ENCODE results near the gene SUSD3. TPM values are rescaled to one million over a fixed set of nuclear protein-coding genes. Genes with fewer than 3 reads are reported as not detected.

The SUSD3 gene
- 0.41 and 0.72 TPM in 2 replicates for total RNA-seq (2014; rRNA removed; shearing (Covaris generic))

GRCh38 chr9:93058355-93059010 is at the start of gene SUSD3:
SUSD3 (plus strand) TSS chr9:93058701; CDS start chr9:93058743, 42 bp downstream.

GRCh38 chr9:93096131-93096802 is 37.8 kb downstream of the SUSD3 start, which contains the start of gene CARD19:
CARD19 (plus strand) TSS chr9:93096217; CDS start chr9:93096346, 129 bp downstream.

GRCh38 chr9:93134015-93134739 is 75.7 kb downstream of the SUSD3 start, which contains the start of gene NINJ1:
NINJ1 (minus strand) TSS chr9:93134251; CDS start chr9:93134217, 34 bp downstream.

Other genes starting within 250 kb of the SUSD3 start
- 5.0 and 5.3 TPM in 2 replicates for gene ZNF484, start 180.7 kb upstream of the SUSD3 start, total RNA-seq (2014; rRNA removed; shearing (Covaris generic))
- gene FGD3, start 111.2 kb upstream of the SUSD3 start, total RNA-seq (2014; rRNA removed; shearing (Covaris generic)), result 0.23 and 0.37 TPM in 2 replicates
- gene CARD19, start 37.5 kb downstream of the SUSD3 start, total RNA-seq (2014; rRNA removed; shearing (Covaris generic)), result 92.9 and 123 TPM in 2 replicates
- 27.5 and 32.4 TPM in 2 replicates for gene NINJ1, start 75.5 kb downstream of the SUSD3 start, total RNA-seq (2014; rRNA removed; shearing (Covaris generic))
- 0.98 and 1.5 TPM in 2 replicates for gene WNK2, start 125.4 kb downstream of the SUSD3 start, total RNA-seq (2014; rRNA removed; shearing (Covaris generic))